Stimulated activated CD8-positive, alpha-beta memory T cell treated with anti-CD3 and anti-CD28 coated beads, Interleukin-12 subunit alpha, Interleukin-12 subunit beta, amount 100 ng/mL, for 4 hours (primary cell): Measurements from ENCODE around the gene ACTN1.
A peak's percentile ranks its signal among the peaks of the same experiment; 100 is the strongest.
"Not testable (repeated sequence)": the region's sequence is repeated elsewhere in the genome, so short reads cannot be mapped to it uniquely, and the experiment has no call there.

Experiments used
- DNase-seq: peaks from one replicate; pipeline ENCODE4 v3.0.0-alpha.2; 2020; ENCODE audit warnings: low read depth

The ACTN1 gene

GRCh38 chr14:68986926-68987652, 8.0 kb upstream of the ACTN1 start:
- no peak for DNase-seq

GRCh38 chr14:68986225-68986624, 7.1 kb upstream of the ACTN1 start:
- no peak for DNase-seq

- DNase-seq = no peak
Measured at GRCh38 chr14:68984686-68985085, 5.6 kb upstream of the ACTN1 start.

- DNase-seq = no peak
Measured at GRCh38 chr14:68983191-68983590, 4.1 kb upstream of the ACTN1 start.

GRCh38 chr14:68982581-68982980, 3.5 kb upstream of the ACTN1 start:
- no peak for DNase-seq

DNA sequence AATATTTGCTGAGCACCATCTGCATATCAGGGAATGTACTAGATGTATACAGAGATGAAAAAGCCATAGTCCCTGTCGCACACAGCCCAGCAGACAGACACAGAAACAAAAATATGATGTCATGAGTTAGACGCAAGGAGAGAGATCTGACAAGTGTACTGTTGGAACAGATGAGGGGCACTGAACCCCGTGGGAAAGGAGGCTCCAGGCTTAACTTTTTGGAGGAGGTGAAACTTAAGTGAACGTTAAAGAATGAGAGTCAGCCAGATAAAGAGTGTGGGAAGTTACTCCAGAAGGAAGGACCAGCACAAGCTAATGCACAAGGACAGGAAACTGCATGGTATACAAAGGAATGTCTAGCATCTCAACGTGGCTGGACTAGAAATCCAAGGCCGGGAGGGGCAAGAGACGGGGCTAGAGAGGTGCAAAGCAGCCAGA, 2.5 kb upstream of the ACTN1 start:
- DNase-seq = no peak

GRCh38 chr14:68981139-68981538, 2.0 kb upstream of the ACTN1 start:
- DNase-seq = no peak

DNA sequence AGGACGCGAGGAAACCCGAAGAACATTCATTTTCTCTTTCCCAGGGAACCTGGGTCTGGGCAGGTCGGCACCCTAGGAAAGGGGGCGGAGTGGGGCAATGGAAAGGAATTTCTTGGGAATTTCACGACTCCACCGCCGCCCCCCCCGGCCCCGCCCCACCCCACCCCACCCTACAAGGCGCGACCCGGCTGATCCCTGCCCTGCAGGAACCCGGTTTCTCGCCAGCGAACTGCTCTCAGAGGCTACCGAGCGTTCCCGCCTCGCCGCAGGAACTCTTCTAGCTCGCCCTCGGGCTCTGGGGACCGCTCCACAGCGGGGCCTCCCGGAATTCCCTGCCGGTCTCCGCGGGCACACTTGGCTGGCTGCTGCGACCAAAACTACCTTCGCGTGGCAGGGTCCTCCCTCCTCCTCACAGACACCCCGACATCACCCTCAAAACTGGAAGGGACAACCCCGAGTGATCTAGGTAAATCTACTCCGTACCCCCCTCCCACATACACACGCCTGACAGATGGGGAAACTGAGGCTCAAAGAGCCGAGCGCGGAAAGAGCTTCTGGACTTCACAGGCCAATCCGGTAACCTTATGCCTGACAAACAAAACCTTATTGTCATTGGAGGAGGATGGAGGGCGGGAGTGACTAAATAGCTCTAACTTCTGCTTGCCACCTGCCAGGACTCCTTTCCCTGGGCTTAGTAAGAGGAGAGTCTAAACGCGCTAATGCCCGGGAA, 785 bp upstream of the ACTN1 start:
- DNase-seq = no peak

DNA sequence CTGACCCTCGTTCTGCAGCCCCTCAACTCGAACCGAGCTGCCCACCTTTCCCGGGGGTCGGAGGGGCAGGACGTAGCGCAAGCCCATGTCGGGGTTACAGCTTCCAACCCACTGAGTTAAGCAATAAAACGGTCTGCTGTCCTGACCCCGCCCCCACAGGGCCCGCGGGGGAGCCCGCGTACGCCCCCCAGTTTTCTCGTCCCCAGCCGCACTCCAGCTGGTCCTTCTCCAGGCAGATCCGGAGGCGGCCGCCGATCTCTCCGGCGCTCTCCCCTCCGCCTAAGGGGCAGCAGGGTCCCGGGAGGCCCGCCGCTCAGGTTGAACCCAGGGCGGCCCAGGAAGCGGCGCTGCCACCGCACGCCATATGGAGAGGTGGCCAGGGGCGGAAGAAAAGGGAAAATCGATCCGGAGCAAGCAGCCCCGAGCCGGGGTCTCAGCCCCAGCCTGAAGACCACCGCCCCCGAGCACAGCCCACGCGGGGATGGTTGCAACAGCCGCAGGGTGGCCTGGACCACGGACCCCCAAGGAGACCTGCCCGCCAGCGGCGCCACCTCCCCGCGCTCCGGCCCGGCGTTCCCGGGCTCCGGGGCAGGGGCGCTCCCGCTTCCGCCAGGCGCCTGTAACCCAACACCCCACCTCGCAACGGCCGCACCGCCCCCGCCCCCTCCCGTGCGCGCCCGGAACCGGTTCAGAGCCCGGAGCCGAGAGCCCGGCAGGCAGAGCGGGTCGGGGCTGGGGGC, 760 bp downstream of the ACTN1 start:
- DNase-seq = peak; percentile 34

DNA sequence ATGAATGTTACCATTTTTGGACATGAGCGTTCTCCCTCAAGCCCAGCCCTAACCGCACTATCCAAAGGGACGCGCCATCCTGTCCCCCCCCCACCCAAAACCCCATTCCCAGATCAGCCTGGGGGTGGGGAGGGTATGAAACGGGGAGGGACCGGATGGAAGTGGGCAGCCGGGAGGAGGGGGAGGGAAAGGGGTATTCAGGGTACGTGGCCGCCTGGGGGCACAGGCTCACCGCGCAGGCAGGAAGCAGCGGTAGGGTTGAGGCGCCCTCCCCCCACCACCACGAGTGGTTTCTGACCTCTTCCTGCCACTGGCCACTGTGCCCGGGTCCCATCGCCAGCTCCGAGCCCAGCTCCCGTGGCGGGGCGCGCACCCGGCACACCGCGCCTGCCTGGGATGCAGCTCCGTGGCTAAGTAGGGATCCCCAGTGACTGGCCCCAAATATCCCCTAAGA, 1.4 kb downstream of the ACTN1 start:
- peak; percentile 24 for DNase-seq

DNA sequence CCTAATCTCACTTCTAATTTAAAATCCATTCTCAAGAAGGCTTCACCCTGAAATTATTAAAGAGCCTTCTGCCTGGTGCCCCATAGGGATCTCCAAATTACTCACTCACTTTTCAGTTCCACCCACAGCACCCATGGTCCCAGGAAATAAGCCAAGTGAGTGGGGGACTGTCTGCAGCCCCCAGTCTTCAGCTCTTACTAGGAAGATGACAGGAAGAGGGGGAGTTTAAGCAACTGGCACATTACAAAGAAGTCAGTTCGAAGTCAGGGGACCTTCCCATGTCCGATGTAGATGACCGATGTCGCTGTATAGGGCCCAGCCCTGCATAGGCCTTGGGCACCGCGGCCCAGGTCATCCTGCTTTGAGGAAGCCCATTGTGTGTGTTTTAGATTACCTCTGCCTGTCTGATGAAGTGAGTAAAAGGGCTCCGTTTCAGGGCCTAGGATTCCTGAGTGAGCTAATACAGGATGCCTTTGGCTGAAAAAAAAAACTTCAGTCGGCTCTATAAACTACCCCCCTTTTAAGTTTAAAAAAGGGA, 1.9 kb downstream of the ACTN1 start:
- no peak for DNase-seq

DNA sequence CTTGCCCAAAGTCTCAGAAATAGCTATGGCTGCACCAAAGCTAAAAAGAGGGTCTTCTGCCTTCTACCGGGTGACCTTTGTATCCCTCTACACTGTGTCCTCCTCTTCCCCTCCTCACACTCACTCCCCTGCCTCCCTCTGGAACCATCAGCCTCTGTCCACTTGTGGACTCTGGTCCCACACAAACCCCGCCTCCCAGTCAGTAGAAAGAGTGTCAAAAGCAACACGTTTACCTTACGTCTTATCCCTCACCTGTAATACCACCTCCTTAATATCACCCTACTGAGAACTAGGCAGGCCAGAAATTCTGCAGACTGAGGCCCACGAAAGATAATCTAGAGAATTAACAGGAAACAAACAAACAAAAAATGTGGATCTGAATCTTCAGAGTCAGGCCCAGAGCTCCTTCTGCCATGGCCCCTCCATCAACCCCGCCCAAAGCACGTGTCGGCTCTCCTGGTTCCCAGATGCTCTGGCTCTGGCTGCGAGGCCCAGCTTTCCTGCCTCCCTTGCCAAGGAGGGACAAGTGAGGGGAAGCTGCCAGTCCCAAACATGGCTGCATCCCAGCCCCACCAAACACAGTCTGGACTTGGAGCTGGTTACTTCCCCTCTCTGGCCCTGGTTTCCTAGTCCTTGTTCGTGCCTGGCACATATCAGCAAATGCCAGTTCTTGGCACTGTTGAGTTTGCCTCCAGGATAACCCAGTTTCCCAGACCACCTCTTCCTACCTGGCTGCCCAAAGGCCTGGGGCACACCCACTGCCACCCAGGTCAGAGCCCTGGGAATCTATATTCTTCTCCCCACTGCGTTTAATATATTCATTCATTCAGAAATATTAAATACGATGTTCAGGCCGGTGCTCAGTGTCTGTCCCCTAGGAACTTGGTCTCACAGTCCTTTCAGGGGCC, 2.7 kb downstream of the ACTN1 start:
- no peak for DNase-seq

DNA sequence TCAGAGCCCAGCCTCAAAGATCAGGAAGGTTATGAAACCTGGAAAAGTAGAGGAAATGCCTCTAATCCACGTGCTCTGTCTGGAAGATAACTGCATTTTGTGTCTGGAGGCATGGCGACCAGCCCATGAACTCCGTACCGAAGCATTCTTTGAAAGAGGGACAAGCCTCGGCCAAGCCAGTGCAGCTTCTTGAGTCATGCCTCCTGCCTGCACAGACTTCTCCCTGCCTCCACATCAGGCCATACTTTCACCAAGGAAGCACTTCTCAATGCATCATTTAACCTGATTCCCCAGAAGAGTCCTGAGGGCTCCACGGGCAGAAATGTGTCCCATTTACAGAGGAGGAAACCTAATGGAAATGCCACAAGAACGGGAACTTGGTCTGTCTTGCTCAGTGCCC, 3.4 kb downstream of the ACTN1 start:
- DNase-seq = no peak

DNA sequence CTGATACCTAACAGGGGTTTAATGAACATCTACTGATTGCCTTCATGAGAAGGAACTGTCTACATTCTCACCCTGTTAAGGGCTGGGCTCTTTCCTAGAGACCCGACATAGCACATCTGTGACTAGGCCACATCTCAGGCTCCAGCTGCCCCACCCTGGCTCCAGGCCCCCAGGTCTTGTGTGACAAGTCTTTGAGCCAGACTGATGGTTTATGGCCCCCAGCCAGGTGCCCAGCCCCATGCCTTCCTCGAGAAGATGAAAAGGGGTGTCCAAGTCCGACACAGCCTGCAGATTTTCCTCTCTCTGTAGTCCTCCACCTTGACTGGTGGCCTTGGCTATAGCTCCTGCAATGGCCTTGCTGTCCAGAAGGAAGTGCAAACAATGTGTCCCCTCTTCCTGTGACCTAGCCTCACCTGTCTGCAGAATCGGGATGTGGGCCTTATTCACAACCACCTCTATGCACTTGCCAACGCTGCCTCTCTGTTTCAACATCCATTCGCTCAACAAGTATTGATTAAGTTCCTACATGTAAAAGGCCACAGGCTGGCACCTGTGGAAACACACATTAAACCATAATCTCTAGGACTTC, 4.2 kb downstream of the ACTN1 start:
- DNase-seq = no peak

- no peak for DNase-seq
Measured at GRCh38 chr14:68973639-68974038, 5.5 kb downstream of the ACTN1 start.

DNA sequence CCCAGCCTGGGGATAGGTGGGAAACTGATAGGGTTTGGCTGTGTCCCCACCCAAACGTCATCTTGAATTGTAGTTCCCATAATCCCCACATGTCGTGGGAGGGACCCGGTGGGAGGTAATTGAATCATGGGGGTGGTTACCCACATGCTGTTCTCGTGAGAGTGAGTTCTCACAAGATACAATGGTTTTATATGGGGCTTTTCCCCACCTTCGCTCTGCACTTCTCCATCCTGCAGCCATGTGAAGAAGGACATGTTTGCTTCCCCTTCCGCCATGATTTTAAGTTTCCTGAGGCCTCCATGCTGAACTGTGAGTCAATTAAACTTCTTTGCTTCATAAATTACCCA, 5.9 kb downstream of the ACTN1 start:
- DNase-seq = not testable (repeated sequence)

DNA sequence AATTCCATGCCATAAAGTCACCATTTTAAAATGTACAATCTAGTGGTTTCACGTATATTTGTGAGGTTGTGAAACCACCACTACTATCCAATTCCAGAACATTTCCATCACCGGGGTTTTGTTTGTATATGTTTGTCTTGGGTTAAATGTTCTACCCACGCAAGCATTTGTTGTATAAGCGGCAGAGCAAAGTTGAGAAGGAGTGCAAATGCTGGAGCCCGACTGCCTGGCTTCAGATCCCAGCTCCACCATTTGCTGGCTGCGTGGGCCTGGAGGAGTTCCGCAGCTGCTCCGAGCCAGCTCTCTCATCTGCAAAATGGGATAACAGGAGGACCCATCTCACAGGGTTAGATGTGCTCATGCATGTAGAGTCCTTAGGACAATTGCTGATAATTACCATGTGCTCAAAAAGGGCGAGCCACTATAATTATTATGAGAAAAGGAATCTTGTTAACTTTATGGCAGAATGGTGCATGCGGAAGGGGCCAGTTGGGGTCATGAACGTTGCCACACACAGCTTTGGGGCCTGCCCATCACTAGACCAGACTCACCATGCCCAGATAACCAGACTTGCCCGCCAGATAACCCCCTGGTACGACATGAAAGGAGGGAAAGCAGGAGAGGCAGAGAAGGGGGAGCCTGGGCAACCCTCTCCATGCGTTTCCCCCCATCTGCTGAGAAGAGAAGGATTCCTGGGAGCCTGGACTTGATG, 6.4 kb downstream of the ACTN1 start:
- no peak for DNase-seq

DNA sequence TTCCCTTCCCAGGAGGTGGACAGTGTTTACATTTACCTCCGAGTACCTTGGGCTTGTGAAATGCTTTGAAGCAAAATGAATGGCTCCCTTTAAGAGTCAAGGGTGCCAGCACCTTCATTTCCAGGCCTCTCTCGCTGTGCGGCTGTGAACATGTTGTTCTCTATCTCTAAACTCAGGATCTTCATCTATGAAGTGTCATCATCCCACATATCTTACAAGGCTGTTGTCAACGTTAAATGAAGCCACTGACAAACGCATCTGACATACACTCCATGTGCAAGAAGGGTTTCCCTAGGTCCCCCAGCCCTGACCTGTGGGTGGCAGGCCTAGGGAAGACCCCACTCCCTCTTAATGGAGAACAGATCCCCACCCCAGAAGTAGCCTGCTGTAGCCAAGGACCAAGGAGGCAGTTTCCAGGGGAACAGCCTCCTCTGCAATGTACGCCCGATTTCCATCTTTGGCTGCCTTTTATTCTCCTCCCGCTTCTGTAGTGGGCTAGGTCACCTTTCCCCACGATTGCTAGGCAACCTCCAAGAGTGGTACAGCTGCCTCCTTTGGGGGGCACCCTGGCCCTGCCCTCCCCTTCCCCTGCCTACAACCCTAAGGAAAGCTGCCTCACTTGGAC, 7.6 kb downstream of the ACTN1 start:
- DNase-seq = no peak

GRCh38 chr14:68970736-68971135, 8.4 kb downstream of the ACTN1 start:
- DNase-seq = no peak

GRCh38 chr14:68970038-68970612, 9.0 kb downstream of the ACTN1 start:
- DNase-seq = no peak
